Type B pancreatic cell (in vitro differentiated cells): ENCODE measurements around the gene BABAM2. TPM values are rescaled to one million over a fixed set of nuclear protein-coding genes. Genes with fewer than 3 reads are reported as not detected.

Experiments used
- DNase-seq: peaks from one replicate; pipeline ENCODE4 v3.0.0; 2021; ENCODE audit warnings: mixed read lengths; ENCODE audit not compliant: unreplicated experiment; ENCODE audit errors: extremely low spot score
- H3K27ac Mint-ChIP-seq: 2 replicates; pipeline ENCODE4 v1.8.0; 2021; ENCODE audit warnings: mild to moderate bottlenecking, mixed read lengths
- H3K27me3 Mint-ChIP-seq: 2 replicates; pipeline ENCODE4 v1.8.0; 2021; ENCODE audit warnings: mixed read lengths
- H3K36me3 Mint-ChIP-seq: 2 replicates; pipeline ENCODE4 v1.8.0; 2021; ENCODE audit warnings: mixed read lengths
- H3K4me1 Mint-ChIP-seq: one replicate; pipeline ENCODE4 v1.8.0; 2021; ENCODE audit warnings: mixed read lengths; ENCODE audit not compliant: unreplicated experiment
- H3K4me3 Mint-ChIP-seq: 2 replicates; pipeline ENCODE4 v1.8.0; 2021; ENCODE audit warnings: mild to moderate bottlenecking, mixed read lengths
- H3K9me3 Mint-ChIP-seq: 2 replicates; pipeline ENCODE4 v1.8.0; 2021; ENCODE audit warnings: mixed read lengths
- total RNA-seq: library from RNA; stranded (reverse); gene quantifications from 2 replicates; pipeline ENCODE4 v1.2.1, GENCODE V29; 2021; ENCODE audit warnings: low replicate concordance
- TF ChIP-seq, protein P1 (sequence below): fragments of 200-600 bp; sonication (generic); conservative IDR thresholded peaks from 2 replicates; pipeline ENCODE4 v1.5.0; 2021; ENCODE audit warnings: antibody characterized with exemption, mild to moderate bottlenecking

The BABAM2 gene
- total RNA-seq, 1 donor from 2014 or later = 30.4 TPM

DNA sequence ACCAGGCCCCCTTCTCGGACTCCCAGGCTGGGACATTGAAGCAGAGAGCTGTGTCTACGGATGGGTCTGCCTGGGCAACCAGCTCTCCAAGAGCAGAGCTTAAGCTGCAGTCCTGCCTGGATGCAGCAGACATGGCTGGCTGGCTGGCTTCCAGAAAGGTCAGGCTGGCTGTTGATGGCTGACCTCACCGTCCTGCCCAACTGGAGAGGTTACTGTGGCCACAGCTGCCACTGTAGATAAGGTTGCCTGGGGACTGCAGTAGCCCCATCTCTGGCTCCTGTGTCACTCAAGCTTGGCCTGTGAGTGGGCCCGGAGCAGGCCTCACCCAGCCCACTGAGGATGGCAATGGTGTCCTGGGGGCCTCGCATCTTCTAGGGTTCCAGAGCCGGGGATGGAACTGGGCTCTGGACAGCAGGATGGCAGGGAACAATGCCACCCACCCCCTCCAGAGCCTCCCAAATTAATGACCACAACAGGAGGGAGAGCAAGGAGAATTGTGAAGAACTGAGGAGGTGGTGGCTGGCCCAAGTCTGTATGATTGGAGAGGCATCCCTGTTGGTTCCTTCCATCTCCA lies 465.1 kb downstream of the BABAM2 start:
- H3K27ac Mint-ChIP-seq = no peak overlapping the region
- TF ChIP-seq, protein P1, sequence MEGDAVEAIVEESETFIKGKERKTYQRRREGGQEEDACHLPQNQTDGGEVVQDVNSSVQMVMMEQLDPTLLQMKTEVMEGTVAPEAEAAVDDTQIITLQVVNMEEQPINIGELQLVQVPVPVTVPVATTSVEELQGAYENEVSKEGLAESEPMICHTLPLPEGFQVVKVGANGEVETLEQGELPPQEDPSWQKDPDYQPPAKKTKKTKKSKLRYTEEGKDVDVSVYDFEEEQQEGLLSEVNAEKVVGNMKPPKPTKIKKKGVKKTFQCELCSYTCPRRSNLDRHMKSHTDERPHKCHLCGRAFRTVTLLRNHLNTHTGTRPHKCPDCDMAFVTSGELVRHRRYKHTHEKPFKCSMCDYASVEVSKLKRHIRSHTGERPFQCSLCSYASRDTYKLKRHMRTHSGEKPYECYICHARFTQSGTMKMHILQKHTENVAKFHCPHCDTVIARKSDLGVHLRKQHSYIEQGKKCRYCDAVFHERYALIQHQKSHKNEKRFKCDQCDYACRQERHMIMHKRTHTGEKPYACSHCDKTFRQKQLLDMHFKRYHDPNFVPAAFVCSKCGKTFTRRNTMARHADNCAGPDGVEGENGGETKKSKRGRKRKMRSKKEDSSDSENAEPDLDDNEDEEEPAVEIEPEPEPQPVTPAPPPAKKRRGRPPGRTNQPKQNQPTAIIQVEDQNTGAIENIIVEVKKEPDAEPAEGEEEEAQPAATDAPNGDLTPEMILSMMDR = no peak
- no peak for DNase-seq
- no peaks in the 10 kb centered on the region for H3K9me3 Mint-ChIP-seq
- no peaks in the 10 kb centered on the region for H3K27me3 Mint-ChIP-seq
- no peak overlapping the region for H3K4me3 Mint-ChIP-seq
- peaks cover 20% of the 10 kb centered on the region for H3K4me1 Mint-ChIP-seq
- no peaks in the 10 kb centered on the region for H3K36me3 Mint-ChIP-seq

DNA sequence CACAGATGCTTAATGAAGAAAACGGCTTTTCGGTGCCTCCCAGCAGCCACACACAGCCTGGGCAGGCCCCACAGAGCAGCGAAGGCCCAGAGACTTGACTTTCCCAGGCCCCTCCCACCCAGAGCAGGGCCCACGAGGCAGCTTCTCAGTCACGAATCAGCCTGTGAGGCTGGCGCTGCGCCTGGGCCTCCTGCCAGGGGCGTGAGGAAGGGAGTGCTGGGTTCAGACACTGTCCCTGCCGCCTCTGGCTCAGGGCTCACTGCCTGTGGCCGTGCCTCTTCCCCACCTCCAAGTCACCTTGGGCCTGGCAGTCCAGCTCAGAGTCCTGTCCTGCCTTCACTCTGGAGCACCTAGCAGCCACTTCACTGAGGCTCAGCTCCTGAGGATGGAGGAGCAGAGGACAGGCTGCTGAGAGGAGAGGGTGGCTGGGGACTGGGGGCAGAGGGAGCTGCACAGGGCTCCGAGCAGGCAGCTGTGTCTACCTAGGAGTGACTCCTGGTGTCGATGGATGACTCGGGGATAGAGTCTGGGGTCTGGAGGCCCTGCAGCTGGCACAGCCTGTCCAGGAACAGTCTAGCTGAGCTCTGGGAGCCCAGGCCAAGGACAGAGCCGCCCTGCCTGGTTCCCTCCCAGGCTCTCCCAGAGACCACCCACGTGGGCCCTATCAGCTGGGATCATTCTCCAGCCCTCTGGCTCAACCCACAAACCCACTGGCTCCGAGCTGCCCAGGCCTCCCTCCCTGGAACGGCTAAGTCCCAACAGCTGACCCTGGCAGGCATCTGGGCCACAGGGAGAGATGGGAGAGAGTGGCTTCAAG lies 465.8 kb downstream of the BABAM2 start:
- Mint-ChIP-seq H3K36me3 (no peaks in the 10 kb centered on the region), H3K4me3 (no peak overlapping the region), H3K27ac (no peak overlapping the region), H3K4me1 (peaks cover 27% of the 10 kb centered on the region), H3K27me3 (no peaks in the 10 kb centered on the region), H3K9me3 (no peaks in the 10 kb centered on the region)
- TF ChIP-seq, protein P1 = no peak
- DNase-seq = no peak

DNA sequence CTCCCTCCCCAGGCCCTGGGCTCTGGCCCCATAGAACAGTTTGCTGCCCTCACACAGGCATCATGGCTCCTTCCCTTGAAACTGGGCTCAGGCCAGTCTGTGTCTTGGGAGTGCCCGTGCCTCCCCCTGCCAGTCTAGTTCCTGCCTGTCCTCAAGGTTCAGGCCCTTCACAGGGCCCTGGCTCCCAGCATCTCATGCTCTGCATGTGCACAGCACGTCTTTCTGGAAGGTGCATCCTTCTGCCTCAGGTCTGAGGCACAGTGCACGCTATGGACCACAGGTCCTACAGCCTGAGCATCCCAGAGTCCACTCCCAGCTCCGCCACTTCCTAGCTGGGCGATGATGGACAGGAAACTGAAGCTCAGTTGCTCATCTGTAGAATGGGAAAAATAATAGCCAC lies 466.5 kb downstream of the BABAM2 start:
- DNase-seq = no peak
- H3K36me3 Mint-ChIP-seq = no peaks in the 10 kb centered on the region
- TF ChIP-seq, protein P1 = no peak
- H3K27me3 Mint-ChIP-seq = no peaks in the 10 kb centered on the region
- H3K27ac Mint-ChIP-seq = no peak overlapping the region
- H3K9me3 Mint-ChIP-seq = no peaks in the 10 kb centered on the region
- no peak overlapping the region for H3K4me3 Mint-ChIP-seq
- peaks cover 29% of the 10 kb centered on the region for H3K4me1 Mint-ChIP-seq

DNA sequence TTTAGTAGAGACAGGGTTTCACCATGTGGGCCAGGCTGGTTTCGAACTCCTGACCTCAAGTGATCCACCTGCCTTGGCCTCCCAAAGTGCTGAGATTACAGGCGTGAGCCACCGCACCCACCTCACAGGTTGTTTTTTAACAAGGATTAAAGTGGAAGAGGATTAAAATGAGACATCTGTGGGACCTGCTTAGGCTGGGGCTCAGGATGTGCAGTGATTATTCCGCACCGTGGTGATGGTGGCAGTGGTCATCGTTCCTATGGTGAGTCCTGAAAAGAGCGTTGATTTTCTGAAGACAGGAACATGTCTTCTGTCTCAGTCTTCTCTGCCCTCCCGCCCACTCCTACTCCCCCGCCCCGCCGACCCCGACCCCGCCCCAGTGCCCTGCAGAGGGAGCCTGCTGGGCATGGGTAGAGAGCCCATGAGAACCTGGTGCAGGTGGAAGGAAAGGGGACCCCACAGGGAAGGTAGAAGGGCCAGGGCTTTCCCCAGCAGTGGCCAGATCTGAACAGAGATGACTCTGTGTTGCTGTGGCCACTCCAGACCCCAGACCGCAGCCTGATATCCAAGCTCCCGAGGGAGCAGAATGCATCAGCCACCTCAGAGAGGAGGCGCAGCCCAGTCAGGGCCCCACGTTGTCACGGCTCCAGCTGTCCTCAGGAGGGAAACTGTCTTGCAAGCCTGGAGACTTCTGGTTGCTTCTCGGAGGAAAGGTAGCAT lies 467.6 kb downstream of the BABAM2 start:
- no peak overlapping the region for H3K27ac Mint-ChIP-seq
- peaks cover 33% of the 10 kb centered on the region for H3K4me1 Mint-ChIP-seq
- TF ChIP-seq, protein P1 = no peak
- no peaks in the 10 kb centered on the region for H3K9me3 Mint-ChIP-seq
- H3K27me3 Mint-ChIP-seq = no peaks in the 10 kb centered on the region
- no peak for DNase-seq
- no peaks in the 10 kb centered on the region for H3K36me3 Mint-ChIP-seq
- H3K4me3 Mint-ChIP-seq = no peak overlapping the region

DNA sequence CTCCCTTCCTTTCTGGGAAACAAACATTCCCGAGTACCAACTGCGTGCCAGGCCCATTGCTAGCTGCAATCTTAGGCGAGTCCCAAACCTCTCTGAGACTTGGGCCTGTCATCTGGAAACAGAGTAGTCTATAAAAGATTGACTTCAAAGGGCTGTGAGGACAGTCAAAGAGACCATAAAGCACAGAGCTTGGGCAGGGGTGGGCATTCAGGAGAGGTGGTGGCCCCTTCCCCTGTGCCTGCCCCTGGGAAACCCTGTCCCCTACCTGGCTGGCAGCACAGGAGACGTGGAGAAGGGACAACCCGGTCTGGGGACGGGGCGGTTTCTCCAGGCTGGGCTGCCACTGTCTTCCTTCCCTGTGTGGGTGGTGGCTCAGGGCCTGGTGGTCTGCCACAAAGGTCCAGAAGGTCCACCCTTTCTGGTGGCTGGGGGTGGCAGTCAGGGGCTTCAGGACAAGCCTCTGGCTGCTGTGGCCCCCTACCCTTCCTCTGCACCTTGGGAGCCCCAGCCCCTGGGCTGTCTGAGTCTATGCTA lies 468.2 kb downstream of the BABAM2 start:
- Mint-ChIP-seq H3K27ac (no peak overlapping the region), H3K4me3 (no peak overlapping the region), H3K9me3 (no peaks in the 10 kb centered on the region), H3K36me3 (no peaks in the 10 kb centered on the region), H3K27me3 (no peaks in the 10 kb centered on the region), H3K4me1 (peaks cover 35% of the 10 kb centered on the region)
- DNase-seq = no peak
- TF ChIP-seq, protein P1 = no peak
